ENCODE results near the gene DCAF5. TPM values are rescaled to one million over a fixed set of nuclear protein-coding genes. Genes with fewer than 3 reads are reported as not detected.
"Not testable (repeated sequence)": the region's sequence is repeated elsewhere in the genome, so short reads cannot be mapped to it uniquely, and the experiment has no call there.

Gene DCAF5
- total and polyA plus RNA-seq, 9 donors = 22.4 to 43.1 (median 36.7) TPM

DNA sequence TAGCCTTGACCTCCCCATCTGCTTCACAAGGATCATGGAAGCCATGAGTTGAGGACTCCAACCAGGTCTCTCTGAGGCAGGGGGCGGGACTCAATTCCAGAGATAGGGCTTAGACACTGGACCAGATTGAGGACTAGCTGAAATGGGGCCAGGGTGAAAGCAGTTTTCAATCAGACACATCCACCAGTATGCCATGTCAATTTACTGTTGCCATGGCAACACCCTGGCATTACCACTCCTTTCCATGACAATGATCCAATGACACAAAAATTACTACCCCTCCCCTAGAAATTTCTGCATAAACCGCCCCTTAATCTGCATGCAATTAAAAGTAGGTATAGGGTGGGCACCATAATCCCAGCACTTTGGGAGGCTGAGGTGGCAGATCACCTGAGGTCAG is 18.6 kb upstream of the DCAF5 start:
- Histone ChIP-seq H3K4me1 (ENCODE audit: control insufficient read depth, insufficient read depth, low read length) (no peaks in the 10 kb centered on the region), H3K27ac (ENCODE audit: low read length) (no peak overlapping the region), H3K4me3 (ENCODE audit: low read length) (no peak overlapping the region), H3K9me3 (replicated peaks; ENCODE audit: control insufficient read depth, low read depth, low read length) (no peaks in the 10 kb centered on the region), H3K36me3 (ENCODE audit: control insufficient read depth, insufficient read depth, low read length) (no peaks in the 10 kb centered on the region), H3K27me3 (ENCODE audit: control insufficient read depth, insufficient read depth, low read length) (no peaks in the 10 kb centered on the region)
- WGBS (ENCODE audit: insufficient coverage) = no CpG with 5 or more reads among the region's 2 CpGs
- DNase-seq = no peak

DNA sequence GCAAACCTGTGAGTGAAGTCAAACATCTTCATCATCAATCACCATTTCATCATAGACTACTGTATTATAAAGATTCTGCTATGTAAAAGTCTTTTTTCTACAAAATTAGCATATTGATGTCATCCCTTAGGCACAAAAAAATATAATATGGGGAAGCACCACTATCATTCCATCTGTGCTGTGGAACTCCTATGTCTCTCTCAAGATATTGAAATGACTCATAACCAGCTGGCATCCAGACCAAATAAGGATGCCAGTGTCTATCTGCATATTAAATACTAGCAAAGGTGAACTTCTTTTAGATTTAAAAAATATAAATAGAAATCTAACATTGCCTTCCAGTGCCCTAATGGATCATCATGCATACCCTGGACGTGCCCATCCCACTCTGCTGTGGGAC is 17.9 kb upstream of the DCAF5 start:
- WGBS (ENCODE audit: insufficient coverage) = 100% methylated on average over 1 of the region's 1 CpG
- H3K27ac ChIP-seq (ENCODE audit: low read length) = no peak overlapping the region
- no peaks in the 10 kb centered on the region for H3K27me3 ChIP-seq (ENCODE audit: control insufficient read depth, insufficient read depth, low read length)
- H3K9me3 ChIP-seq (replicated peaks; ENCODE audit: control insufficient read depth, low read depth, low read length) = no peaks in the 10 kb centered on the region
- no peak overlapping the region for H3K4me3 ChIP-seq (ENCODE audit: low read length)
- H3K36me3 ChIP-seq (ENCODE audit: control insufficient read depth, insufficient read depth, low read length) = no peaks in the 10 kb centered on the region
- H3K4me1 ChIP-seq (ENCODE audit: control insufficient read depth, insufficient read depth, low read length) = no peaks in the 10 kb centered on the region
- DNase-seq = no peak

DNA sequence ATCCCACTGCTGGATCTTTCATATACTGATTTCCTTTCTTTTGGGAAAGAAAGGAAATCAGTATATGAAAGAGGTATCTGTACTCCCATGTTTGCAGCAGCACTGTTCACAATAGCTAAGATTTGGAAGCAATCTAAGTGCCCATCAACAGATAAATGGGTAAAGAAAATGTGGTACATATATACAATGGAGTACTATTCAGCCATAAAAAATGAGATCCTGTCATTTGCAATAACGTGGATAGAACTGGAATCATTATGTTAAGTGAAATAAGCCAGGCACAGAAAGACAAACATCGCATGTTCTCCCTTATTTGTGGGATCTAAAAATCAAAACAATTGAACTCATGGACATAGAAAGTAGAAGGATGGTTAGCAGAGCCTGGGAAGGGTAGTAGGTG is 12.9 kb upstream of the DCAF5 start:
- not testable (repeated sequence) for H3K4me3 ChIP-seq (ENCODE audit: low read length); H3K27ac ChIP-seq (ENCODE audit: low read length); DNase-seq; H3K36me3 ChIP-seq (ENCODE audit: control insufficient read depth, insufficient read depth, low read length); H3K9me3 ChIP-seq (replicated peaks; ENCODE audit: control insufficient read depth, low read depth, low read length); H3K27me3 ChIP-seq (ENCODE audit: control insufficient read depth, insufficient read depth, low read length); H3K4me1 ChIP-seq (ENCODE audit: control insufficient read depth, insufficient read depth, low read length)
- WGBS (ENCODE audit: insufficient coverage) = 80% methylated on average over 1 of the region's 2 CpGs

DNA sequence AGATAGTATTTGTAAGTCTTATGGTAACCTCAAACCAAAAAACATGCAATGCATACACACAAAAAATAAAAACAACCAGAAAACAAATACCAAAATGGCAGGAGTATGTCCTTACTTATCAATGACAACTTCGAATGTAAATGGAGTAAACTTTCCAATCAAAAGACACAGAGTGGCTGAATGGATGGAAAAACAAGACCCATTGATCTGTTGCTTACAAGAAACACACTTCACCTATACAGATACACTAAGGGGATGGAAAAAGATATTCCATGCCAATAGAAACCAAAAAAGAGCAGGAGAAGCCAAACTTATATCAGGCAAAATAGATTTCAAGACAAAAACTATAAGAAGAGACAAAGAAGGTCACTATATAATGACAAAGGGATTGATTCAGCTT is 8.7 kb upstream of the DCAF5 start:
- DNase-seq = no peak
- no peak overlapping the region for H3K4me3 ChIP-seq (ENCODE audit: low read length)
- no CpG with 5 or more reads among the region's 1 CpG for WGBS (ENCODE audit: insufficient coverage)
- no peaks in the 10 kb centered on the region for H3K4me1 ChIP-seq (ENCODE audit: control insufficient read depth, insufficient read depth, low read length)
- peaks cover 5% of the 10 kb centered on the region for H3K9me3 ChIP-seq (replicated peaks; ENCODE audit: control insufficient read depth, low read depth, low read length)
- H3K27me3 ChIP-seq (ENCODE audit: control insufficient read depth, insufficient read depth, low read length) = no peaks in the 10 kb centered on the region
- no peak overlapping the region for H3K27ac ChIP-seq (ENCODE audit: low read length)
- H3K36me3 ChIP-seq (ENCODE audit: control insufficient read depth, insufficient read depth, low read length) = no peaks in the 10 kb centered on the region

DNA sequence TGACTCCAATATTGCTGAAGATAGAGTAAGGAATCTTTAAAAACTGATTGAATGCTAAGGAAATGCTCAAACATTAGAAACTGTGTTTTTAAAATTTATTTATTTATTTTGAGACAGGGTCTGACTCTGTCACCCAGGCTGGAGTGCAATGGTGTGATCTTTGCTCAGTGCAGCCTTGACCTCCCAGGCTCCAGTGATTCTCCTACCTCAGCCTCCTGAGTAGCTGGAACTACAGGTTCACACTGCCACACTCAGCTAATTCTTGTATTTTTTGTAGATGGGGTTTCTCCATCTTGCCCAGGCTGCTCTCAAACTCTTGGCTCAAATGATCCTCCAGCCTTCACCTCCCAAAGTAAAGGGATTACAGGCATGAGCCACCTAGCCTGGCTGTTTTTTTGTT is 3.3 kb upstream of the DCAF5 start:
- Histone ChIP-seq H3K27me3 (ENCODE audit: control insufficient read depth, insufficient read depth, low read length) (no peaks in the 10 kb centered on the region), H3K27ac (ENCODE audit: low read length) (no peak overlapping the region), H3K4me1 (ENCODE audit: control insufficient read depth, insufficient read depth, low read length) (peaks cover 5% of the 10 kb centered on the region), H3K36me3 (ENCODE audit: control insufficient read depth, insufficient read depth, low read length) (no peaks in the 10 kb centered on the region), H3K9me3 (replicated peaks; ENCODE audit: control insufficient read depth, low read depth, low read length) (no peaks in the 10 kb centered on the region), H3K4me3 (ENCODE audit: low read length) (no peak overlapping the region)
- DNase-seq = no peak

DNA sequence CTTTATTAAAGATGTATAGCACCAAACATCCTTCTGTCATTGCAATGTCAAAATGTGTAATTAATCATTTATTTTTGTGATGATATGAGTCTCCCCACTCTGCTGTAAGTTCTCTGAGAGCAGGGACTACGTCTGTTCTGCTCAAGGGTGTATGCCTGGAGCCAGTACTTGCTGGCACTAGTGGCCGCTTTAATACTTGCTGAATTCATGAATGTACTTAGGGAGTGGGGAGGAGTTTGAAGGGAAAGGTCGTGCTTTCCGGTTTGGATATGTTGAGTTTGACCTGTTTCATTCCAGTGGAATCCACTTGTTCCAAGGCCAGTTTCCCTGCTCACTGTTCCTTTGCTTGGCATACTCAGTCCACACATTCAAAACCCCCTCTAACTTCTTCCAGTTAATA is 1.9 kb upstream of the DCAF5 start:
- Histone ChIP-seq H3K27me3 (ENCODE audit: control insufficient read depth, insufficient read depth, low read length) (no peaks in the 10 kb centered on the region), H3K27ac (ENCODE audit: low read length) (no peak overlapping the region), H3K9me3 (replicated peaks; ENCODE audit: control insufficient read depth, low read depth, low read length) (no peaks in the 10 kb centered on the region), H3K4me3 (ENCODE audit: low read length) (no peak overlapping the region), H3K36me3 (ENCODE audit: control insufficient read depth, insufficient read depth, low read length) (no peaks in the 10 kb centered on the region), H3K4me1 (ENCODE audit: control insufficient read depth, insufficient read depth, low read length) (peaks cover 10% of the 10 kb centered on the region)
- 50% methylated on average over 1 of the region's 4 CpGs for WGBS (ENCODE audit: insufficient coverage)
- DNase-seq = peak; percentile 16

DNA sequence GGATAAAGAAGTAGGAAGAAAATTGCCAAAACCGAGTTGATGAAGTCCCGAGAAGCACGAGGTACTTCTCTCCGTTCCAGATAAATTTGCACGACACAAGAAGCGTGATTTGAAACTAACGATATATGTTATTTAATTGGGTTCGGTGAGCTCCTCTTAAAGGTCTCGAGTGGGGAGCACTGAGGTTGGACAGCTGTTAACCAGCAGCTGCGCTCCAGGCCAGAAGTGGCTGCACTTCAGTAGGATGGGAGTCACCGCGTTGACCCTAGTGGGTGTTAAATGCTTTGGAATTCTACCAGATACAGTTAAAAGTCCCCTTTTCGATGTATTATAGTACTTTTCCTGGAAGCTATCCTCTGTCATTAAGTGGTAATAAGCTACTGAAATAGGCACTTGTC is 953 bp upstream of the DCAF5 start:
- WGBS (ENCODE audit: insufficient coverage) = 2% methylated on average over 10 of the region's 13 CpGs
- peaks cover 10% of the 10 kb centered on the region for H3K4me1 ChIP-seq (ENCODE audit: control insufficient read depth, insufficient read depth, low read length)
- H3K27ac ChIP-seq (ENCODE audit: low read length) = peak overlapping the region; percentile 97
- peak; percentile 73 for DNase-seq
- H3K36me3 ChIP-seq (ENCODE audit: control insufficient read depth, insufficient read depth, low read length) = peaks cover 2% of the 10 kb centered on the region
- no peaks in the 10 kb centered on the region for H3K9me3 ChIP-seq (replicated peaks; ENCODE audit: control insufficient read depth, low read depth, low read length)
- peak overlapping the region; percentile 98 for H3K4me3 ChIP-seq (ENCODE audit: low read length)
- H3K27me3 ChIP-seq (ENCODE audit: control insufficient read depth, insufficient read depth, low read length) = no peaks in the 10 kb centered on the region

DNA sequence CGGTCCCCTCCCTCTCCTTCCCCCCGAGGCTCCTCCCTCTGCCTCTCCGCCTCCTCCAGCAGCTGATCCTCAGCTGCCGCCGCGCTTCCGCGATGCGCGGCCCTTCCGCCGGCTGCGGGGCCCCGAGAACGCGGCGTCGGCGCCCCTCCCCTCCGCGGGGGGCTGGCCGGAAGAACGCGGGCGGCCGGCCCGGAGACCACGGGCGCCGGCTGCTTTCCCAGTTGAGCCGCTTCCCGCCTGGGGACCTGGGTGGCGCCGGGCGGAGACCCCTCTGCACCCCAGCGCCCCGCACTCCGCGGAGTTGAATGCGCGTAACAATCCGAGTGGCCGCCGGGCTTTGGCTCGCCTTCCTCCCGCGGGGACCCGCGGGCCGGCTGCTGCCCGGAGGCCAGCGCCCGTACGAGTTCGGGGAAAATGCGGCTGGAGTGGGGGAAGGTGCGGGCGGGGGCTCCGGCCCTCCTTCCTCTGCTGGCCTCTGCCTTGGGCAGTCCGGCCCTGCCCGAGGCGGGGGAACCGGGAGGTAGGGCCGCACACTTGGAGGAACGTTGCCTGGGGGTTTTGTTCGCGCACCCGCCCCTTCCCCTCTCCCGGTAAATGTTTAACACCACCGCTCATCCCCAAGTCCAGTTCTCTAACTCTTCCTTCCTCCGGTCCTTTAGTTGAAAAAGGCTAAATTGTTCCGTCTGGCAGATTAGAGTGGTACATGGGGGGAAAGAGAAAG is 393 bp upstream of the DCAF5 start:
- Histone ChIP-seq H3K4me3 (ENCODE audit: low read length) (peak overlapping the region; percentile 98), H3K4me1 (ENCODE audit: control insufficient read depth, insufficient read depth, low read length) (peaks cover 10% of the 10 kb centered on the region), H3K9me3 (replicated peaks; ENCODE audit: control insufficient read depth, low read depth, low read length) (no peaks in the 10 kb centered on the region), H3K27me3 (ENCODE audit: control insufficient read depth, insufficient read depth, low read length) (no peaks in the 10 kb centered on the region), H3K27ac (ENCODE audit: low read length) (peak overlapping the region; percentile 97), H3K36me3 (ENCODE audit: control insufficient read depth, insufficient read depth, low read length) (peaks cover 4% of the 10 kb centered on the region)
- peak; percentile 97 for DNase-seq
- 0% methylated on average over 59 of the region's 72 CpGs for WGBS (ENCODE audit: insufficient coverage)

DNA sequence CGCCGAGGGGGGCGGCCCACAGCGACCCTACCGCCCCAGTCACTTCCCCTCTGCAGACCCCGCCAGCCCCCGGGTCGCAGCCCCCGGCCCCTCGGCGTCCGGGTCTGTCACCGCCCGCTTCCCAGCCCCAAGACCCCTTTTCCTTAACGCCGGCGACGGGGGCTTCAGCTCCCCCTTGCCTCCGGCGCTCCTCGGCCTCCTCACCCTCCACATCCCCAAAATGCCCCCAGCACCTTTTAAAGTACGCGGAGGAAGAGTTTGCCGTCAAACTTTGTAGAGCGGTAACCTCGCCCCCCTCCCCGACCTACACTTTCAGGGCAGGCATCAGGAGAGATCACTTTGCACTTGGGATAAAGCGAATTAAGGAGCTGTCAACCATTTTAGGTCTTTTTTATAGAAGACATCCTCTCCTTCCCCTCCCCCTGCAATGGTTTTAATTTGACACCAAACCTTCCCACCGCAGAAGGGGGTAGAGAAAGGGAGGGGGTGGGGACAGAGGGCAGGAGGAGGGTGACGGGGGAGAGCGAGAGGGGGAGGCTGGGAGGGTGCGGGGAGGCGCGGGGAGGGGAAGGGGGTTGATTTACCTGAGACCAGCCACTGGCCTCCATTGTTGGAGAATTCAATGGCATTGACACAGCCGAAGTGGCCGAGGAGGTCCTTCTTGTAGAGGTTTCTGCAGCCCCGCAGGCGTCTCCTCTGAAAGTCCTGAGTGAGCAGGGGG is 578 bp downstream of the DCAF5 start:
- DNase-seq = peak; percentile 71

DNA sequence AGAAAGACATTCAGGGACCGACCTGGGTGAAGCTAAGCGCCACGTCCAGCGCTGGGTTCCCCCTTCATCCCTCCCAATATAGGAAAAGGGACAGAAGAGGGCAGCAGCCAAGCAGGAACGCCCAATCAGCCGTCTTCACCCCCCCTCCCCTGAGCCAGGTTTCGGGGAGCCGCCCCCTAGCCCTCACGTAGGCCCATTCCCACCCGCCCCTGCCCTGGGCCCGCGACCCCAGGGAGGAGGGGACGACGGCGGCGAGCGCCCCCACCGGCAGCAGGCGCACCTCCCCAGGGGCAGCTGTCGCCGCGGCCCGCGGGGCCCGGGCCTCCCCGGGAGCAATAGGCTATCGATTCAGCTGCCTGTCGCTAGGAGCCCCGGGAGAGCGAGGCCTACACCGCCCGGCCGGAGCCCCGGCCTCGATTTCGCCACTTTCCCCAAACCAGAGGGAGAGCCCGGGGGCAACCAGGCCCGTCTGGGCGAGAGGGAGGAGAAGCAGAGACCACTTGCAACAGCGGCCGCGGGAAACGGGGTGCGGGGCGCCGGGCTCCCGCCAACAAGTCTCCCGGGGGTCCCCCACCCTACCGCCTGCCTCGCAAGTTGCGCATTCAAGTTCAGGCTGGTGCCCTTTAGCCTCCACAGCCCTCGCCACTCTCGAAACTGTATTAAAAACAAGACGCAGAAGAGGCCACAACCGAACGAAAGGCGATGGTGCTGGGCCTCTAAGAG is 1.3 kb downstream of the DCAF5 start:
- H3K9me3 ChIP-seq (replicated peaks; ENCODE audit: control insufficient read depth, low read depth, low read length) = no peaks in the 10 kb centered on the region
- H3K36me3 ChIP-seq (ENCODE audit: control insufficient read depth, insufficient read depth, low read length) = peaks cover 7% of the 10 kb centered on the region
- no peaks in the 10 kb centered on the region for H3K27me3 ChIP-seq (ENCODE audit: control insufficient read depth, insufficient read depth, low read length)
- peak overlapping the region; percentile 98 for H3K4me3 ChIP-seq (ENCODE audit: low read length)
- peaks cover 10% of the 10 kb centered on the region for H3K4me1 ChIP-seq (ENCODE audit: control insufficient read depth, insufficient read depth, low read length)
- 0% methylated on average over 42 of the region's 57 CpGs for WGBS (ENCODE audit: insufficient coverage)
- DNase-seq = peak; percentile 86
- peak overlapping the region; percentile 97 for H3K27ac ChIP-seq (ENCODE audit: low read length)

More for the DNA sequence above, 578 bp downstream of the DCAF5 start:
- H3K27ac ChIP-seq (ENCODE audit: low read length) = peak overlapping the region; percentile 97
- H3K9me3 ChIP-seq (replicated peaks; ENCODE audit: control insufficient read depth, low read depth, low read length) = no peaks in the 10 kb centered on the region
- WGBS (ENCODE audit: insufficient coverage) = 0% methylated on average over 32 of the region's 38 CpGs
- H3K36me3 ChIP-seq (ENCODE audit: control insufficient read depth, insufficient read depth, low read length) = peaks cover 5% of the 10 kb centered on the region
- peaks cover 10% of the 10 kb centered on the region for H3K4me1 ChIP-seq (ENCODE audit: control insufficient read depth, insufficient read depth, low read length)
- no peaks in the 10 kb centered on the region for H3K27me3 ChIP-seq (ENCODE audit: control insufficient read depth, insufficient read depth, low read length)
- H3K4me3 ChIP-seq (ENCODE audit: low read length) = peak overlapping the region; percentile 98

All from muscle of leg (tissue), 11 donors.